Muscle of leg (tissue), 11 donors: ENCODE measurements around the gene MYO5A. TPM values are rescaled to one million over a fixed set of nuclear protein-coding genes. Genes with fewer than 3 reads are reported as not detected.

Experiments used
- DNase-seq: peaks from one replicate; pipeline ENCODE4 v3.0.0; 2013
- H3K27ac ChIP-seq: one replicate; pipeline ENCODE4 v1.5.1; 2013; ENCODE audit warnings: mild to moderate bottlenecking, low read length, control low read depth
- H3K27me3 ChIP-seq: one replicate; pipeline ENCODE4 v1.6.1; 2013; ENCODE audit warnings: low read length; ENCODE audit not compliant: control insufficient read depth, insufficient read depth
- H3K36me3 ChIP-seq: one replicate; pipeline ENCODE4 v1.6.1; 2013; ENCODE audit warnings: low read length; ENCODE audit not compliant: control insufficient read depth, insufficient read depth
- H3K4me1 ChIP-seq: one replicate; pipeline ENCODE4 v1.6.1; 2013; ENCODE audit warnings: low read length; ENCODE audit not compliant: control insufficient read depth, insufficient read depth
- H3K4me3 ChIP-seq: one replicate; pipeline ENCODE4 v1.5.1; 2013; ENCODE audit warnings: low read length, control low read depth
- H3K9me3 ChIP-seq: replicated peaks from 2 replicates; pipeline ENCODE4 v1.6.1; 2013; ENCODE audit warnings: low read depth, low read length; ENCODE audit not compliant: control insufficient read depth
- WGBS: methylation state at CpG from one replicate; pipeline ENCODE4 v1.1.5; 2013; ENCODE audit warnings: missing lambda C conversion rate; ENCODE audit not compliant: insufficient coverage; 5-methylcytosine and 5-hydroxymethylcytosine counted together
- polyA plus RNA-seq, 8 donors: library from polyadenylated mRNA; unstranded; fragments of 120-200 nt; gene quantifications; one replicate each; pipeline versions ENCODE4 v1.2.1 to v1.2.3, GENCODE V29; 2013; ENCODE audit warnings: inconsistent platforms in 1 of 8, low replicate concordance in 1 of 8; ENCODE audit not compliant: insufficient read length in 8 of 8, insufficient read depth in 1 of 8
- total RNA-seq: library from RNA; stranded (reverse); fragments of 120-200 nt; gene quantifications from one replicate; pipeline ENCODE4 v1.2.4, GENCODE V29; 2013

MYO5A gene
- total and polyA plus RNA-seq, 9 donors = 3.9 to 9.9 (median 6.9) TPM

DNA sequence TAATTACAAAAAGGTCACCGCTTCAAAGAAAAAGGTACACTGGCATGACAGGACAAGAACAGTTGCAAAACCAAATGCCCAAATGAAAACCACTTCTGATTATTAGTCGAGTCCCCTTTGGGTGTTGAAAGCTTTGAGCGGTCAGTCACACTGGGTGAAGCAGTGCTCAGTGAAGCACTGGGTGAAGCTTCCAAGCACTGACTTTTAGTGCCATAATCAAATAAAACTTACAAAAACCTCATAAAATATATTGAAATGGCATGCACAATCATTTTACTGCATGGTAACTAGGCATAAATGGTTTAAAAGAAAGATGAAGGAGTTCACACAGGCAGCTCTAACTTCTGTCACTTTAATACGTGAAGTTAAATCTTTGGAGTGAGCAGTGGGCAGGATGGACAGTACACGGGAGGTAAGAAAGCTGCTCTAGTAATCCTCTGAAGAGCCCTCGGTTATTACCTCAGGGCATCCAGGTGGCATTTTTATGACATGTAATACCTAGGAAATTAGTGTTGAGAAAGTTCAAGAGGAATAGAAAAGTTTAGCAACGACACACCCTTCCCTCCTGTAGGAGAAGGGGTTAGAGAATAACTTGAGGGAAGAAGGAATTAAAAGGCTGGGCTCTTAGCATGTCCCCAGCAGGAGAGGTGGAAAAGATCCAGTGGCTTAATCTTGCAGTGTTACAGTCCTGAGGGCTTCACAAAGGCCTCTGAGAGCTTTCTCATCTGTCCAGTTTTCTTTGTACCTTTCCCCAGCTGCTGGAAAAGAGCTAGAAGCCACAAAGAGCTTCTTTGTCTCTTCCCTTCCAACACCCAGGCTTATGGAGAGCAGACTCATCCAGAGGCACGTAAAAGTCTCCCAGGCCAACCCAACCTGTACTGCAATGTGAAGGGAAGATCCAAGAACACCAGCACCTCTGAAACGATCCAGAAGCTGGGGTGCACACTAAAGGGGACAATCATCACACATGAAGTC lies 168.2 kb downstream of the MYO5A start:
- H3K27ac ChIP-seq = no peak overlapping the region
- H3K4me1 ChIP-seq = no peaks in the 10 kb centered on the region
- no peak for DNase-seq
- WGBS = 83% methylated on average over 4 of the region's 9 CpGs
- no peak overlapping the region for H3K4me3 ChIP-seq
- H3K9me3 ChIP-seq = no peaks in the 10 kb centered on the region
- no peaks in the 10 kb centered on the region for H3K27me3 ChIP-seq
- peaks cover 3% of the 10 kb centered on the region for H3K36me3 ChIP-seq

DNA sequence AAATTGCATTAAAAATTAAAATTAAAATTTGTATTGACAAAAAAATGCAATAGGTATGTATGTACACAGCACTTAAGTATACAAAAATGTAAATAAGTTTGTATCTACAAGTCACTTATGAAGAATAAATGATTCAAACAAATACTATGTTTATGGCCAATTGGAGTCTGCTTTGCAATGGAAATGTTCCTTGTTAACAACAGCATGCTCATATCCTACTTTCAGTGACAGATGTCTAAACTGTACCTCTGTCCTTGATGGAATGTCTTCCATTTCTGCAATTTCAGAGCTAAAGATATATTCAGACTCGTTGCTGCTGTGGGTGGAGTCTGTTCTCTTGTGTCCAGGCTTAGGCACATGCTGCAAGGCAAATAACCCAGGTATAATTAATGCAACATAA lies 169.0 kb downstream of the MYO5A start:
- Histone ChIP-seq H3K27me3 (no peaks in the 10 kb centered on the region), H3K27ac (no peak overlapping the region), H3K9me3 (no peaks in the 10 kb centered on the region), H3K4me3 (no peak overlapping the region), H3K36me3 (peaks cover 3% of the 10 kb centered on the region), H3K4me1 (no peaks in the 10 kb centered on the region)
- WGBS = no CpG with 5 or more reads among the region's 1 CpG
- DNase-seq = no peak

DNA sequence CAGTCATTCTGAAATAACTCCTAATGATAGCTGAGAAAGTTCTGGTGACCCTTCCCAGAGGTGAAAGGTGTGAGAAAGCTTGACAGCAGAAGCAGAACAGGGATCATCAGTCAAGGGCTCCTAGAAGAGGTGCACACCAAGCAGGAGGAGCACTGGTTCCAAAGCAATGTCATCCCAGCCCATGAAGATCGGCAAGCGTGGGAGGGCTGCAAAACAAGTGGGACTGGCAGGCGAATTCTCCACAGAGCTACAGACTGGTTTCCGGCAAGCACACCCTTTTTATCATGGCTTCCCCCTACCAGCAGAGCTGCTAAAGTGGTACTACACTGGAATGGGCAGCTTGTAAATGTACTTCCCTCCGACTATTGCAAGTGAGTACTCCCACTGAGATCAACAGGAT lies 170.7 kb downstream of the MYO5A start:
- Histone ChIP-seq H3K4me3 (no peak overlapping the region), H3K27ac (no peak overlapping the region), H3K36me3 (peaks cover 3% of the 10 kb centered on the region), H3K9me3 (no peaks in the 10 kb centered on the region), H3K27me3 (no peaks in the 10 kb centered on the region), H3K4me1 (no peaks in the 10 kb centered on the region)
- WGBS = 83% methylated on average over 2 of the region's 5 CpGs
- no peak for DNase-seq

DNA sequence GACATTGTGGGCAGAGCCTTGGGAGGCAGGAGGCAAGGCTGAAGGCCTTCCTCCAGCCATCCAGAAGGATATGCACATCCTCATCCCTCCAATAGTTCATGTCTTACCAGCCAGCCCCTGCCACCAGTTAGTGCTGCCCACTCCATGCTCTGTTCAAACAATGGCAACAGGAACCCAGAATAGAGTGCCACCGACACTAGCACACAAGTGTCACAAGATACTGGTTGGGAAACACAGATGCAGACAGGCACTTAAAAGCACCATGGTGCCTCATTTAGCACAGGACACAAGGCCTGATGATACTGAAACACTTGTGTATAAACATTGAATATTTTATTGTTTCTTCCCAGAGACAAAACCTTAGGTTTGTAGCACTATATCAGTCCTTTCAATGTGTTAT lies 176.6 kb downstream of the MYO5A start:
- Histone ChIP-seq H3K27ac (no peak overlapping the region), H3K4me3 (no peak overlapping the region), H3K9me3 (no peaks in the 10 kb centered on the region), H3K36me3 (peaks cover 7% of the 10 kb centered on the region), H3K4me1 (no peaks in the 10 kb centered on the region), H3K27me3 (no peaks in the 10 kb centered on the region)
- no CpG with 5 or more reads among the region's 1 CpG for WGBS
- DNase-seq = no peak

DNA sequence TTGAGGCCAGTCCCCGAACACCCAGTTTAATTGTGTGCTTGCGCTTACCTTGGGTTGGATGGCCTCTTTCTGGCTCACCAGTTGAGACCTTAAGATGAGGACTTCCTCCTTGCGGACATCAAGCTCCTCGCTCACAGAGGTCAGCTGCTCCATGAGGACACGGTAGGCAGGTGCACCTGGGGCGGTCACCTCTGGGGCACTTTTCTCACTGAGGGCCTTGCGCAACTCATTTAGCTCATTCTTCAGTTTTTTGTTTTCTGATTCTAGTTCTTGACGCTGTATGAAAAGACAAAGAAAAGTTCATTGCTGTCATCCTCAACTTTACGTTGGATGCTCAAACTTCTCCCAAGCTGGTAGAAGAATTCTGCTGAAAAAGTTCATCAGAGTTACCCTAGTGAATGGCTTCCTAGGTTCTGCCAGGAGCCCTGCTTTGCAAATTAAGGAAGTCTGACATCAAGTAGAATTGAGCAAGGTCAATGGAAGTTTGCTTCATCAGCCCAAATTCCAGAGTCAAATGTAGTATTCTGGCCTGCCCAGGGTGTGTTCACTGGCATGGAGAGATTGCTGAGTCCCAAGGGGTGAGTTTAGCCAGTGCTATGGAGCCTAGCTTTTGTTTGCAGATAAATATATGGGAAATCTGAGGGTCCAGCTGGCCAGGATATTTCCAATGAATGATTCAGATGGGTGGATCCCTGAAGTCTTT lies 177.3 kb downstream of the MYO5A start:
- H3K9me3 ChIP-seq = no peaks in the 10 kb centered on the region
- H3K36me3 ChIP-seq = peaks cover 7% of the 10 kb centered on the region
- H3K27ac ChIP-seq = no peak overlapping the region
- peak; percentile 39 for DNase-seq
- no peaks in the 10 kb centered on the region for H3K27me3 ChIP-seq
- H3K4me3 ChIP-seq = no peak overlapping the region
- H3K4me1 ChIP-seq = no peaks in the 10 kb centered on the region
- WGBS = 90% methylated on average over 9 of the region's 9 CpGs

DNA sequence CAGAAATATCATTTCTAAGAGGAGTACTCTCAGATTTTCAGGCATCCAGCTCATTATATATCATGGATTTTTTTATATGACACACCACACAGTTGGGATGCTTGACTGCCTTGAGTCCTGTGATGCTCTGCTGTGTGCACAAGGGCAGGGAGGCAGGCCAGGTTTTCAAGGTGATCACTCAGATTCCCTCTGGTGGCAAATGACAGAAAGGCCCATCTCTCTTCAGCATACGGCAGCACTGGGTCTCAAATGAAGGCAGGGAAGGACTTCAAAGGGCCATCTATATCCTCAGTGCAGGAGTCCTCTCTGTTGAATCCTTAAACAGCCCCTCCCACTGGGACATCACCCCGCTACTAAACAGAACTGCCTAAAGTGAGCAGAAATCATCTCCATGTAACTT lies 178.3 kb downstream of the MYO5A start:
- Histone ChIP-seq H3K9me3 (no peaks in the 10 kb centered on the region), H3K27ac (no peak overlapping the region), H3K36me3 (peaks cover 7% of the 10 kb centered on the region), H3K4me3 (no peak overlapping the region), H3K27me3 (no peaks in the 10 kb centered on the region), H3K4me1 (no peaks in the 10 kb centered on the region)
- no peak for DNase-seq
- WGBS = 68% methylated on average over 2 of the region's 2 CpGs

DNA sequence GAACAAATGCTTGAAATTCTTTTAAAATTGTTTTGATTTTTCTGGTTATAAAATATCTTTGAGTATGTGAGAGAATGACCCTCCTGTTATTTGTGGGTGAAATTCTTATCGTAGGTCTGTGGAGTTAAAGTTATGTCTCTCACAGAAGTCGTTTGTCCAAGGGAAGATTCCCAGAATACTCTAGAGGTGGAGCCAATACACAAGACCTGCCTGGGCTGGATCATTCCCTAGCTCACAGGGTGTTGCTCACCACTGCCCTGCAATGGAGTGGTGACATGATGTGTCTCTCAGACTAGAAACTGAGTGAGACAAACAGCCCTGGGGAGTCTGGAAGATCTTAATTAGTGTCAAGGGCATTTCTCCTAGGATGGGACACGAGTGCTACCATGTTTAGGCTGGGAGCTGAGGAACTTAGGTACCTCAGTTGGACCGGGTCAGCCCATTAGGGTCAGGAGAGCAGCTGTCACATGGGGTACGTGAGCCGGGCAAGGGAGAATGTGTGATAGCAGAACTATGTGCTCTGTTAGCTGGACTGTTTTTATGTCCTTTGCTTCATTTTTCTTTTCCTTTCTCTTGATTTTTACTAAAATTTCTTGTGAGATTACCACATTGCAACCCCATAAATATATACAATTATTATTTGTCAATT lies 179.5 kb downstream of the MYO5A start:
- H3K36me3 ChIP-seq = peaks cover 7% of the 10 kb centered on the region
- peak; percentile 17 for DNase-seq
- H3K9me3 ChIP-seq = no peaks in the 10 kb centered on the region
- H3K27ac ChIP-seq = no peak overlapping the region
- no peaks in the 10 kb centered on the region for H3K4me1 ChIP-seq
- H3K27me3 ChIP-seq = no peaks in the 10 kb centered on the region
- no peak overlapping the region for H3K4me3 ChIP-seq
- WGBS = 67% methylated on average over 1 of the region's 6 CpGs

DNA sequence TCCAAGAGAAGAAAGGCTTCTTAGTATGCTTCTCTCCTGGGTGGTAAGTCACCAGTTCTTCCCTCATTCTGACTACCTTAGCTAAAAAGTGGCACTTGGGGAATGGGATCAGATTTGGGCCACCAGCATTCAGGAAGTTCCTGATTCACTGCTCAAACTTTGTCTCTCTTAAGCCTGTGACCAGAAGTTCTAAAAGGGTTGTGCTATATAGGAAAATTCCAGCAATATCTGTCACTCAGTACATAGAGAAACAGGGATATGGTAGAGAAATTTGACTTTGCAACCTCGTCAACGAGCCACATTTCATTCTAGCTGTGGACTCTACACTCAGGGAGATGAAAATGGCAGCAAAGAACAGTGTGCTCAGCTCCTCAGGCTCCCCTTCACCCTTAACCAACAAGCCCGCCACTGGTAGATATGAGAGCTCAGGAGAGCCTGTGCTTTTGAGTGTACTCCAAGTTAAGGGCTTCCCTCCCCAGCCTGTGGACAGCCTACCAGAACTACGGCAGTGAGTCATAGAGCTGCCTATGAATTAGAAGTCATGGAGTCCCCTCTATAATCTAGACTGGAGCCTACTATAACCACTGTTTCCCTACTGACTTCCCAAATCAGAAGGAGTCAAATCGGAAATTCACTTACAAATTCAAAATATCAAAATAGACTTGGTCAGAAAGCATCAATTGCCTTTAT lies 180.5 kb downstream of the MYO5A start:
- whole genome bisulfite sequencing = 80% methylated on average over 1 of the region's 5 CpGs
- Histone ChIP-seq H3K27me3 (no peaks in the 10 kb centered on the region), H3K27ac (no peak overlapping the region), H3K4me1 (no peaks in the 10 kb centered on the region), H3K9me3 (no peaks in the 10 kb centered on the region), H3K4me3 (no peak overlapping the region), H3K36me3 (peaks cover 7% of the 10 kb centered on the region)
- peak; percentile 21 for DNase-seq

DNA sequence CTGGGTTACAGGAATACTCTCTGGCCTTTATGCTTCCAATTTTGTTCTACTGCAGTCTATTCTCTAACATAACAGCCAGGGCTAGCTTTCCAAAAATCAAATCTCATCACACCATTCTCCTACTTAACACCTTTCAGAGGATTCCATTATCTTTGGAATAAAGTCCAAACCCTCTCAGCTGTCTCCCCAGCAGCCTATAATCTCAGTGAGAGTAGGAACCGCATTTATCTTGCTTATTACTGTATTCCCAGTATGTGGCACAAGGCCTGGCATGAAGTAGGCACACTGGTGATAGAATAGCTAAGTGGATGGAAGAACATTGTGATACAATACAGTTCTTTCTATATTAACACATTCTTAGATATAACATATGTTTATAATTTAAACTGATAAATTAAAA lies 184.1 kb downstream of the MYO5A start:
- peaks cover 6% of the 10 kb centered on the region for H3K4me1 ChIP-seq
- H3K4me3 ChIP-seq = no peak overlapping the region
- H3K9me3 ChIP-seq = no peaks in the 10 kb centered on the region
- H3K27me3 ChIP-seq = no peaks in the 10 kb centered on the region
- WGBS = no CpG with 5 or more reads among the region's 1 CpG
- no peak for DNase-seq
- H3K36me3 ChIP-seq = no peaks in the 10 kb centered on the region
- no peak overlapping the region for H3K27ac ChIP-seq
